ENCODE measurements around the gene ANKRD30A.

- TF ChIP-seq POLR2A (IDR thresholded peaks at IDR 0.05; ENCODE audit: low read depth) (no peak), POLR2AphosphoS5 (IDR thresholded peaks at IDR 0.05) (no peak)
- TF ChIP-seq, protein P1, sequence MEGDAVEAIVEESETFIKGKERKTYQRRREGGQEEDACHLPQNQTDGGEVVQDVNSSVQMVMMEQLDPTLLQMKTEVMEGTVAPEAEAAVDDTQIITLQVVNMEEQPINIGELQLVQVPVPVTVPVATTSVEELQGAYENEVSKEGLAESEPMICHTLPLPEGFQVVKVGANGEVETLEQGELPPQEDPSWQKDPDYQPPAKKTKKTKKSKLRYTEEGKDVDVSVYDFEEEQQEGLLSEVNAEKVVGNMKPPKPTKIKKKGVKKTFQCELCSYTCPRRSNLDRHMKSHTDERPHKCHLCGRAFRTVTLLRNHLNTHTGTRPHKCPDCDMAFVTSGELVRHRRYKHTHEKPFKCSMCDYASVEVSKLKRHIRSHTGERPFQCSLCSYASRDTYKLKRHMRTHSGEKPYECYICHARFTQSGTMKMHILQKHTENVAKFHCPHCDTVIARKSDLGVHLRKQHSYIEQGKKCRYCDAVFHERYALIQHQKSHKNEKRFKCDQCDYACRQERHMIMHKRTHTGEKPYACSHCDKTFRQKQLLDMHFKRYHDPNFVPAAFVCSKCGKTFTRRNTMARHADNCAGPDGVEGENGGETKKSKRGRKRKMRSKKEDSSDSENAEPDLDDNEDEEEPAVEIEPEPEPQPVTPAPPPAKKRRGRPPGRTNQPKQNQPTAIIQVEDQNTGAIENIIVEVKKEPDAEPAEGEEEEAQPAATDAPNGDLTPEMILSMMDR (IDR thresholded peaks at IDR 0.05): no peak
Observed at GRCh38 chr10:37314350-37314749, 189.0 kb downstream of the ANKRD30A start.
